Progenitor cell of endocrine pancreas (in vitro differentiated cells): Measurements from ENCODE around the gene PLIN3. TPM values are rescaled to one million over a fixed set of nuclear protein-coding genes. Genes with fewer than 3 reads are reported as not detected.
"Not testable (repeated sequence)": the region's sequence is repeated elsewhere in the genome, so short reads cannot be mapped to it uniquely, and the experiment has no call there.

Experiments
- DNase-seq: peaks from one replicate; pipeline ENCODE4 v3.0.0; 2021; ENCODE audit warnings: low spot score; ENCODE audit not compliant: unreplicated experiment
- H3K27ac Mint-ChIP-seq: 2 replicates; pipeline ENCODE4 v1.8.0; 2021; ENCODE audit warnings: mild to moderate bottlenecking, moderate library complexity, mixed read lengths
- H3K27me3 Mint-ChIP-seq: 2 replicates; pipeline ENCODE4 v1.8.0; 2021; ENCODE audit warnings: mixed read lengths
- H3K36me3 Mint-ChIP-seq: 2 replicates; pipeline ENCODE4 v1.8.0; 2022; ENCODE audit warnings: mixed read lengths; ENCODE audit not compliant: insufficient read depth
- H3K4me1 Mint-ChIP-seq: 2 replicates; pipeline ENCODE4 v1.8.0; 2021; ENCODE audit warnings: low read depth, mixed read lengths
- H3K4me3 Mint-ChIP-seq: 2 replicates; pipeline ENCODE4 v1.8.0; 2021; ENCODE audit warnings: low read depth, mild to moderate bottlenecking, moderate library complexity, mixed read lengths
- H3K9me3 Mint-ChIP-seq: 2 replicates; pipeline ENCODE4 v1.8.0; 2021; ENCODE audit warnings: low read depth, mixed read lengths
- total RNA-seq: library from RNA; stranded (reverse); gene quantifications from 2 replicates; pipeline ENCODE4 v1.2.1, GENCODE V29; 2021
- TF ChIP-seq, protein P1 (sequence below): fragments of 200-600 bp; sonication (generic); IDR thresholded peaks from one replicate; pipeline ENCODE4 v1.5.0; 2021; ENCODE audit warnings: antibody characterized with exemption, mild to moderate bottlenecking; ENCODE audit not compliant: unreplicated experiment

The PLIN3 gene
- total RNA-seq, 1 donor from 2014 or later, result 43.6 TPM

DNA sequence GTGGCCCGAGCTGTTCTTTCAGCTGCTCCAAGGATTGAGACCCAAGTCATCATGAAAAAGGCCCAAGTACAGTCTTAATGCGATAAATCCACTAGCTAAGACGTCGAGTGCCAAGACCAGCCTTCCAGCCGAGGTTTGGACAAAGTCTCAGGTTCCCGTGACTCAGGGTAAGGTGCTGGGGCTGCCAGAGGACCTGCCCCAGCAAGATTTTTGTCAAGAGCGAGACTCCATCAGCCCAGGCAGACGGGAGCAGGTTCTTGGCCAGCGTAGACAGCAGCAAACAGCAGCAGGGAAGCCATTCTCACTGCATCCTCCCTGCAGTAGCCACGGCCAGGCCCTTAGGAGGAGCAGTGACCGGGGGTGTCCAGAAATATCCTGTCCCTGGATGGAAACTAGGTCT is 72.5 kb downstream of the PLIN3 start:
- no peak overlapping the region for H3K4me3 Mint-ChIP-seq
- H3K36me3 Mint-ChIP-seq, result peaks cover 10% of the 10 kb centered on the region
- no peak overlapping the region for H3K27ac Mint-ChIP-seq
- H3K9me3 Mint-ChIP-seq, result no peaks in the 10 kb centered on the region
- DNase-seq, result no peak
- TF ChIP-seq, protein P1, sequence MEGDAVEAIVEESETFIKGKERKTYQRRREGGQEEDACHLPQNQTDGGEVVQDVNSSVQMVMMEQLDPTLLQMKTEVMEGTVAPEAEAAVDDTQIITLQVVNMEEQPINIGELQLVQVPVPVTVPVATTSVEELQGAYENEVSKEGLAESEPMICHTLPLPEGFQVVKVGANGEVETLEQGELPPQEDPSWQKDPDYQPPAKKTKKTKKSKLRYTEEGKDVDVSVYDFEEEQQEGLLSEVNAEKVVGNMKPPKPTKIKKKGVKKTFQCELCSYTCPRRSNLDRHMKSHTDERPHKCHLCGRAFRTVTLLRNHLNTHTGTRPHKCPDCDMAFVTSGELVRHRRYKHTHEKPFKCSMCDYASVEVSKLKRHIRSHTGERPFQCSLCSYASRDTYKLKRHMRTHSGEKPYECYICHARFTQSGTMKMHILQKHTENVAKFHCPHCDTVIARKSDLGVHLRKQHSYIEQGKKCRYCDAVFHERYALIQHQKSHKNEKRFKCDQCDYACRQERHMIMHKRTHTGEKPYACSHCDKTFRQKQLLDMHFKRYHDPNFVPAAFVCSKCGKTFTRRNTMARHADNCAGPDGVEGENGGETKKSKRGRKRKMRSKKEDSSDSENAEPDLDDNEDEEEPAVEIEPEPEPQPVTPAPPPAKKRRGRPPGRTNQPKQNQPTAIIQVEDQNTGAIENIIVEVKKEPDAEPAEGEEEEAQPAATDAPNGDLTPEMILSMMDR, result no peak
- peaks cover 4% of the 10 kb centered on the region for H3K4me1 Mint-ChIP-seq
- H3K27me3 Mint-ChIP-seq, result no peaks in the 10 kb centered on the region

DNA sequence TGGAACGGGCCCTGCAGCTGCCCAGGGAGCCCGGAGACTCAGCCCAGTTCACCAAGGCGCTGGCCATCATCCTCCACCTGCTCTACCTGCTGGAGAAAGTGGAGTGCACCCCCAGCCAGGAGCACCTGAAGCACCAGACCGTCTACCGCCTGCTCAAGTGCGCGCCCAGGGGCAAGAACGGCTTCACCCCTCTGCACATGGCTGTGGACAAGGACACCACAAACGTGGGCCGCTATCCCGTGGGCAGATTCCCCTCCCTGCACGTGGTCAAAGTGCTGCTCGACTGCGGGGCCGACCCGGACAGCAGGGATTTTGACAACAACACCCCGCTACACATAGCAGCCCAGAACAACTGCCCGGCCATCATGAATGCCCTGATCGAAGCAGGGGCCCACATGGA is 74.2 kb downstream of the PLIN3 start:
- not testable (repeated sequence) for H3K27ac Mint-ChIP-seq, H3K4me1 Mint-ChIP-seq, H3K9me3 Mint-ChIP-seq, H3K36me3 Mint-ChIP-seq, H3K27me3 Mint-ChIP-seq, DNase-seq
- H3K4me3 Mint-ChIP-seq, result peak overlapping the region; percentile 76

DNA sequence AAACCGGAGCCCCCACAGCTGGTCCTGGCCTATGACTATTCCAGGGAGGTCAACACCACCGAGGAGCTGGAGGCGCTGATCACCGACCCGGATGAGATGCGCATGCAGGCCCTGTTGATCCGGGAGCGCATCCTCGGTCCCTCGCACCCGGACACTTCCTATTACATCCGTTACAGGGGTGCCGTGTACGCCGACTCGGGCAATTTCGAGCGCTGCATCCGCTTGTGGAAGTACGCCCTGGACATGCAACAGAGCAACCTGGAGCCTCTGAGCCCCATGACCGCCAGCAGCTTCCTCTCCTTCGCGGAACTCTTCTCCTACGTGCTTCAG is 74.6 kb downstream of the PLIN3 start:
- H3K27me3 Mint-ChIP-seq, DNase-seq, H3K4me1 Mint-ChIP-seq, H3K27ac Mint-ChIP-seq, H3K36me3 Mint-ChIP-seq, H3K9me3 Mint-ChIP-seq: not testable (repeated sequence)
- peak overlapping the region; percentile 76 for H3K4me3 Mint-ChIP-seq

DNA sequence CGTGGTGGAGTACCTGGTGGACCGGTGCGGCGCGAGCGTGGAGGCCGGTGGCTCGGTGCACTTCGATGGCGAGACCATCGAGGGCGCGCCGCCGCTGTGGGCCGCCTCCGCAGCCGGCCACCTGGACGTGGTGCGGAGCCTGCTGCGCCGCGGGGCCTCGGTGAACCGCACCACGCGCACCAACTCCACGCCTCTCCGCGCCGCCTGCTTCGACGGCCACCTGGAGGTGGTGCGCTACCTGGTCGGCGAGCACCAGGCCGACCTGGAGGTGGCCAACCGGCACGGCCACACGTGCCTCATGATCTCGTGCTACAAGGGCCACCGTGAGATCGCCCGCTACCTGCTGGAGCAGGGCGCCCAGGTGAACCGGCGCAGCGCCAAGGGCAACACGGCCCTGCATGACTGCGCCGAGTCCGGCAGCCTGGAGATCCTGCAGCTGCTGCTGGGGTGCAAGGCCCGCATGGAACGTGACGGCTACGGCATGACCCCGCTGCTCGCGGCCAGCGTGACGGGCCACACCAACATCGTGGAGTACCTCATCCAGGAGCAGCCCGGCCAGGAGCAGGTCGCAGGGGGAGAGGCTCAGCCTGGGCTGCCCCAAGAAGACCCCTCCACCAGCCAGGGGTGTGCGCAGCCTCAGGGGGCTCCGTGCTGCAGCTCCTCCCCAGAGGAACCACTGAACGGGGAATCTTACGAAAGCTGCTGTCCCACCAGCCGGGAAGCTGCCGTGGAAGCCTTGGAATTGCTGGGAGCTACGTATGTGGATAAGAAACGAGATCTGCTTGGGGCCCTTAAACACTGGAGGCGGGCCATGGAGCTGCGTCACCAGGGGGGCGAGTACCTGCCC is 75.2 kb downstream of the PLIN3 start:
- not testable (repeated sequence) for H3K9me3 Mint-ChIP-seq, H3K36me3 Mint-ChIP-seq, DNase-seq, H3K27me3 Mint-ChIP-seq, H3K4me1 Mint-ChIP-seq
- TF ChIP-seq, protein P1, result peak; percentile 12
- peak overlapping the region; percentile 84 for H3K27ac Mint-ChIP-seq
- H3K4me3 Mint-ChIP-seq, result peak overlapping the region; percentile 76

DNA sequence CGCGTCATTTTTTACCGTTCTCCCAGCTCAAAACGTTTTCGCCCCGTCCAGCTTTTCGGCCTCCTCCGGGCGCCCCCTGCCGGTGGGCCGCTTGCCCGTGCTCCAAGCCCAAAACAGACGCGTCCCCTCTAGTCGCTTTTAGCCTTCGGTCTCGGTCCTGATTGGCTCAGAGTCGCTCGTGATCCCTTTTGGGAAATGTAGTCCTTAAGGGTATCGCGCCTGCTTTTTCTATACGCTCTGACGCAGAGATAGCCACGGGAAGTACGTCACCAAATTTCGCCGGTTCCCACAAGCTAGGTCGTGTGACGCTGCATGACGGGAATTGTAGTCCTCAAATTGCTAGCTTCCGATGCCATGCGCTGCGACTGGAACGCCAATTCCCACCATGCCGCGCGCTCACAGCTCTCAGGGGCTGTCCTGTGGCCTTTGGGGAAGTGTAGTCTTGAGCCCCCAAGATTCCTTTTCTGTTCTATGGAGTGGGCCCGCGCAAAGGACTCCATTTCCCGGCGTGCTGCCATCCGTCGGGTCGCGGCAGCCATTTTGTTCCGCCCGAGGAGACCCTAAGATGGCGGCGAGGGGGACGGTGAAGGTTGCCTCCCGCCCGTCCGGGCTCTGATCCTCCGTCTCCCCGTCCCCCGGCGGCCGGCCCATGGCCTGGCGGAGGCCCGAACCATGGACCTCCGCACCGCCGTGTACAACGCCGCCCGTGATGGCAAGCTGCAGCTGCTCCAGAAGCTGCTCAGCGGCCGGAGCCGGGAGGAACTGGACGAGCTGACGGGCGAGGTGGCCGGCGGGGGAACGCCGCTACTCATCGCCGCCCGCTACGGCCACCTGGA is 76.1 kb downstream of the PLIN3 start, which contains the start of gene FEM1A:
TSS of gene FEM1A (plus strand) at position 552 of the 836 bp plus-strand sequence. CDS start at position 673, 121 bp downstream.
- peaks cover 4% of the 10 kb centered on the region for H3K4me1 Mint-ChIP-seq
- peak within 1 kb of the TSS; percentile 76 for H3K4me3 Mint-ChIP-seq
- TF ChIP-seq, protein P1, result peak; percentile 100
- peaks cover 1% of the 10 kb centered on the region for H3K36me3 Mint-ChIP-seq
- peak; percentile 97 for DNase-seq
- H3K27me3 Mint-ChIP-seq, result peaks cover 2% of the 10 kb centered on the region
- H3K9me3 Mint-ChIP-seq, result no peaks in the 10 kb centered on the region
- H3K27ac Mint-ChIP-seq, result peak within 1 kb of the TSS; percentile 84

Other genes starting within 250 kb of the PLIN3 start
- gene TNFAIP8L1, start 228.2 kb downstream of the PLIN3 start, total RNA-seq, result 7.3 and 8.5 TPM in 2 replicates
- gene MYDGF, start 197.3 kb downstream of the PLIN3 start, total RNA-seq, result 42.5 and 45.9 TPM in 2 replicates
- gene DPP9, start 143.8 kb downstream of the PLIN3 start, total RNA-seq, result 48.9 and 50.3 TPM in 2 replicates
- gene FEM1A, start 75.9 kb downstream of the PLIN3 start, total RNA-seq, result 12.5 and 13.0 TPM in 2 replicates
- gene TICAM1, start 36.0 kb downstream of the PLIN3 start, total RNA-seq, result 3.4 and 4.0 TPM in 2 replicates
- not detected in 2 replicates for gene ARRDC5, start 35.2 kb upstream of the PLIN3 start, total RNA-seq
- gene UHRF1, start 41.8 kb upstream of the PLIN3 start, total RNA-seq, result 60.2 and 63.5 TPM in 2 replicates
- gene KDM4B, start 101.4 kb upstream of the PLIN3 start, total RNA-seq, result 59.6 TPM in 2 replicates